Measurements from ENCODE around the gene DOK1.

DOK1 gene

GRCh38 chr2:74566076-74566753 lies 11.7 kb downstream of the DOK1 start:
- DNase-seq (ENCODE audit: low read depth): no peak
- H3K4me3 ChIP-seq (ENCODE audit: low read depth, low read length): no peak overlapping the region
- TF ChIP-seq CTCF (IDR thresholded peaks at IDR 0.05; ENCODE audit: low read depth, low read length, missing control alignments): no peak
- in situ Hi-C loops (cut with HindIII; ENCODE audit: low sequenced_read_pairs): no loop called here

- no peak overlapping the region for H3K4me3 ChIP-seq (ENCODE audit: low read depth, low read length)
- DNase-seq (ENCODE audit: low read depth): peak; percentile 93
- in situ Hi-C loops (cut with HindIII; ENCODE audit: low sequenced_read_pairs): no loop called here
- no peak for TF ChIP-seq CTCF (IDR thresholded peaks at IDR 0.05; ENCODE audit: low read depth, low read length, missing control alignments)
Measured at GRCh38 chr2:74566754-74567085, 12.2 kb downstream of the DOK1 start.

GRCh38 chr2:74567881-74568280 lies 13.4 kb downstream of the DOK1 start:
- in situ Hi-C loops (cut with HindIII; ENCODE audit: low sequenced_read_pairs): no loop called here
- no peak for TF ChIP-seq CTCF (IDR thresholded peaks at IDR 0.05; ENCODE audit: low read depth, low read length, missing control alignments)
- no peak overlapping the region for H3K4me3 ChIP-seq (ENCODE audit: low read depth, low read length)
- no peak for DNase-seq (ENCODE audit: low read depth)

DNA sequence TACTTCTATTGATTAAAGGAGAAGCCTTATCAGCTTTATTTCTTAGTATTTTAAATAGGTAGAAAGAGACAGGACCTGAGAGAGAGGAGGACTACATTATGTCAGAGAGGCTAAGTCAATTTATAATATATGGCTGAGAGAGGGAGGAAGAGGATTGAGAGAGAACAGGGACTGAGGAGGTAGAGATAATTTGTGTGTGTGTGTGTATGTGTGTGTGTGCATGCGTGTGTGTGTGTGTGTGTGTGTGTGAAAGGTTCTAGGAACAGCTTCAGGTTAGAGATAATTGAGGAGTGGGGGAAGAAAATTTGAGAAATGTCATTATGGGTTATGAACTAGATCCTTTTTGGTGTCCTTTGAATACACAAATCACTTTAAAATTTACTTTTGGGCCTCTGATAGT lies 15.2 kb downstream of the DOK1 start:
- in situ Hi-C loops (cut with HindIII; ENCODE audit: low sequenced_read_pairs): no loop called here

GRCh38 chr2:74571058-74571457 lies 16.5 kb downstream of the DOK1 start:
- no peak overlapping the region for H3K4me3 ChIP-seq (ENCODE audit: low read depth, low read length)
- in situ Hi-C loops (cut with HindIII; ENCODE audit: low sequenced_read_pairs): no loop called here
- no peak for TF ChIP-seq CTCF (IDR thresholded peaks at IDR 0.05; ENCODE audit: low read depth, low read length, missing control alignments)
- no peak for DNase-seq (ENCODE audit: low read depth)

More for the DNA sequence above, 15.2 kb downstream of the DOK1 start:
- H3K4me3 ChIP-seq (ENCODE audit: low read depth, low read length): no peak overlapping the region
- no peak for TF ChIP-seq CTCF (IDR thresholded peaks at IDR 0.05; ENCODE audit: low read depth, low read length, missing control alignments)
- DNase-seq (ENCODE audit: low read depth): no peak

- no peak for DNase-seq (ENCODE audit: low read depth)
- in situ Hi-C loops (cut with HindIII; ENCODE audit: low sequenced_read_pairs): no loop called here
- TF ChIP-seq CTCF (IDR thresholded peaks at IDR 0.05; ENCODE audit: low read depth, low read length, missing control alignments): no peak
- H3K4me3 ChIP-seq (ENCODE audit: low read depth, low read length): no peak overlapping the region
Measured at GRCh38 chr2:74572178-74572925, 17.8 kb downstream of the DOK1 start.

Measured in astrocyte of the cerebellum (primary cell).